Neural cell (in vitro differentiated cells): ENCODE data around the gene SLC4A7. TPM values are rescaled to one million over a fixed set of nuclear protein-coding genes. Genes with fewer than 3 reads are reported as not detected.

Experiments used
- H2AFZ ChIP-seq: fragments of 200-600, 300-800 bp; sonication (generic), shearing (Covaris generic); 2 replicates; pipeline ENCODE4 v1.6.0; 2014; ENCODE audit warnings: low read depth, mild to moderate bottlenecking, antibody characterized with exemption, low read length, moderate library complexity
- H3F3A ChIP-seq: fragments of 200-600 bp; shearing (Covaris generic); 2 replicates; pipeline ENCODE4 v1.6.1; 2016; ENCODE audit warnings: mild to moderate bottlenecking, moderate library complexity, mixed read lengths, antibody characterized with exemption, low read length; ENCODE audit not compliant: insufficient read depth, poor library complexity, severe bottlenecking
- H3K27ac ChIP-seq: fragments of 200-600, 300-800 bp; sonication (generic), shearing (Covaris generic); 2 replicates; pipeline ENCODE4 v1.5.1; 2014; ENCODE audit warnings: mild to moderate bottlenecking, low read length, moderate library complexity
- H3K27me3 ChIP-seq: fragments of 300-800, 200-600 bp; sonication (generic), shearing (Covaris generic); 2 replicates; pipeline ENCODE4 v1.6.0; 2014; ENCODE audit warnings: mild to moderate bottlenecking, low read depth, low read length, moderate library complexity; ENCODE audit not compliant: insufficient read depth
- H3K36me3 ChIP-seq: fragments of 300-800, 200-600 bp; sonication (generic), shearing (Covaris generic); 2 replicates; pipeline ENCODE4 v1.5.1; 2014; ENCODE audit warnings: mild to moderate bottlenecking, antibody characterized with exemption, low read length, moderate library complexity; ENCODE audit not compliant: insufficient read depth
- H3K4me2 ChIP-seq: fragments of 300-800, 200-600 bp; sonication (generic), shearing (Covaris generic); 2 replicates; pipeline ENCODE4 v1.6.0; 2014; ENCODE audit warnings: mild to moderate bottlenecking, low read length
- H3K4me3 ChIP-seq: fragments of 300-800, 200-600 bp; sonication (generic), shearing (Covaris generic); 2 replicates; pipeline ENCODE4 v1.5.1; 2014; ENCODE audit warnings: mild to moderate bottlenecking, low read length, moderate library complexity
- H3K79me2 ChIP-seq: fragments of 200-600 bp; shearing (Covaris generic); replicated peaks from 2 replicates; pipeline ENCODE4 v1.6.0; 2014; ENCODE audit warnings: mild to moderate bottlenecking, low read length, moderate library complexity; ENCODE audit not compliant: insufficient read depth
- H3K9ac ChIP-seq: fragments of 300-800, 200-600 bp; sonication (generic), shearing (Covaris generic); 2 replicates; pipeline ENCODE4 v1.6.1; 2016; ENCODE audit warnings: mild to moderate bottlenecking, low read length, mixed read lengths
- H3K9me2 ChIP-seq: fragments of 200-600 bp; shearing (Covaris generic); 2 replicates; pipeline ENCODE4 v1.6.1; 2016; ENCODE audit warnings: mild to moderate bottlenecking, low read length, mixed read lengths; ENCODE audit not compliant: insufficient read depth
- H3K9me3 ChIP-seq: fragments of 200-600, 300-800 bp; sonication (generic), shearing (Covaris generic); 2 replicates; pipeline ENCODE4 v1.6.1; 2016; ENCODE audit warnings: mild to moderate bottlenecking, mixed run types, low read length, moderate library complexity, mixed read lengths
- H4K20me1 ChIP-seq: fragments of 200-600 bp; shearing (Covaris generic); 2 replicates; pipeline ENCODE4 v1.6.1; 2016; ENCODE audit warnings: mild to moderate bottlenecking, mixed run types; ENCODE audit not compliant: insufficient read depth
- EP300 ChIP-seq: fragments of 450-650 bp; conservative IDR thresholded peaks from 2 replicates; pipeline ENCODE4 v1.6.1; 2014; ENCODE audit warnings: antibody characterized with exemption, mild to moderate bottlenecking, moderate library complexity; ENCODE audit not compliant: poor library complexity, severe bottlenecking
- EZH2 ChIP-seq: fragments of 200-600, 300-800 bp; shearing (Covaris generic), sonication (generic); IDR thresholded peaks from 2 replicates; pipeline ENCODE4 v1.6.1; 2014; ENCODE audit warnings: antibody characterized with exemption, low read length, borderline replicate concordance, mild to moderate bottlenecking; ENCODE audit not compliant: insufficient read depth, poor library complexity, severe bottlenecking
- MXI1 ChIP-seq: fragments of 450-650 bp; conservative IDR thresholded peaks from 2 replicates; pipeline ENCODE4 v1.6.1; 2014; ENCODE audit warnings: antibody characterized with exemption, mild to moderate bottlenecking; ENCODE audit not compliant: poor library complexity, severe bottlenecking
- POLR2AphosphoS5 ChIP-seq: IDR thresholded peaks from 2 replicates; pipeline ENCODE4 v1.6.1; 2012
- RAD21 ChIP-seq: fragments of 450-650 bp; conservative IDR thresholded peaks from 2 replicates; pipeline ENCODE4 v1.6.1; 2014; ENCODE audit warnings: antibody characterized with exemption, mild to moderate bottlenecking, moderate library complexity
- SMC3 ChIP-seq: fragments of 450-650 bp; conservative IDR thresholded peaks from 2 replicates; pipeline ENCODE4 v1.6.1; 2014; ENCODE audit warnings: antibody characterized with exemption, mild to moderate bottlenecking, moderate library complexity; ENCODE audit not compliant: poor library complexity
- TAF1 ChIP-seq: IDR thresholded peaks from 2 replicates; pipeline ENCODE4 v1.6.1; 2012; ENCODE audit warnings: low read depth
- polyA plus RNA-seq: library from polyadenylated mRNA; depleted of rRNA; stranded (reverse); fragments of >200 nt; gene quantifications from 2 replicates; pipeline ENCODE4 v1.2.3, GENCODE V29; 2014
- TF ChIP-seq, protein P1 (sequence below): fragments of 450-650 bp; IDR thresholded peaks from 2 replicates; pipeline ENCODE4 v1.5.1; 2014; ENCODE audit warnings: antibody characterized with exemption, mild to moderate bottlenecking, moderate library complexity; ENCODE audit not compliant: poor library complexity, severe bottlenecking
- TF ChIP-seq, protein P2 (sequence below): IDR thresholded peaks from 2 replicates; pipeline ENCODE4 v1.6.1; 2012; ENCODE audit warnings: borderline replicate concordance

SLC4A7 gene
- polyA plus RNA-seq, 1 donor from 2014 or later: 96.9 TPM

DNA sequence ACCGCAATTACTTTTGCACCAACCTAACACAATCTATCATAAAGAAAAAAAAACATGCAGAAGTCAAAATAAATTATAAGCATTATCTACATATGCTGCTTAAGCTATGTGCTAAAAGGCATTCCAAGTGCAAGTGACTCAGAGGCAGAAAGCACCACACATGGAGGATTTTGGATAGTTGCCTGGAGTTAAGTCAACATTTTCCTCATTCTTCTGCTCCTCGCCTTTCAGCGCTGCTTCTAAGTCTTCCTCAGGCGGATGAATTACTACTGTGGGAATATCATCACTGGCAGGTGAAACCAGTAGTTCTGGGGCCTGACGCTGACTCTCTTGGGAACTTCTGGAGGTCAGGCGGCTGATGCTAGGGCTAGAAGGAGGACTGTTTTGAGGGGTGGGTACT lies 53.1 kb downstream of the SLC4A7 start:
- H3K79me2 ChIP-seq: no peaks in the 10 kb centered on the region
- TF ChIP-seq EP300 (no peak), EZH2 (no peak), POLR2AphosphoS5 (no peak), RAD21 (no peak), TAF1 (no peak), MXI1 (no peak), SMC3 (no peak)
- TF ChIP-seq, protein P1, sequence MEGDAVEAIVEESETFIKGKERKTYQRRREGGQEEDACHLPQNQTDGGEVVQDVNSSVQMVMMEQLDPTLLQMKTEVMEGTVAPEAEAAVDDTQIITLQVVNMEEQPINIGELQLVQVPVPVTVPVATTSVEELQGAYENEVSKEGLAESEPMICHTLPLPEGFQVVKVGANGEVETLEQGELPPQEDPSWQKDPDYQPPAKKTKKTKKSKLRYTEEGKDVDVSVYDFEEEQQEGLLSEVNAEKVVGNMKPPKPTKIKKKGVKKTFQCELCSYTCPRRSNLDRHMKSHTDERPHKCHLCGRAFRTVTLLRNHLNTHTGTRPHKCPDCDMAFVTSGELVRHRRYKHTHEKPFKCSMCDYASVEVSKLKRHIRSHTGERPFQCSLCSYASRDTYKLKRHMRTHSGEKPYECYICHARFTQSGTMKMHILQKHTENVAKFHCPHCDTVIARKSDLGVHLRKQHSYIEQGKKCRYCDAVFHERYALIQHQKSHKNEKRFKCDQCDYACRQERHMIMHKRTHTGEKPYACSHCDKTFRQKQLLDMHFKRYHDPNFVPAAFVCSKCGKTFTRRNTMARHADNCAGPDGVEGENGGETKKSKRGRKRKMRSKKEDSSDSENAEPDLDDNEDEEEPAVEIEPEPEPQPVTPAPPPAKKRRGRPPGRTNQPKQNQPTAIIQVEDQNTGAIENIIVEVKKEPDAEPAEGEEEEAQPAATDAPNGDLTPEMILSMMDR: no peak
- TF ChIP-seq, protein P2, sequence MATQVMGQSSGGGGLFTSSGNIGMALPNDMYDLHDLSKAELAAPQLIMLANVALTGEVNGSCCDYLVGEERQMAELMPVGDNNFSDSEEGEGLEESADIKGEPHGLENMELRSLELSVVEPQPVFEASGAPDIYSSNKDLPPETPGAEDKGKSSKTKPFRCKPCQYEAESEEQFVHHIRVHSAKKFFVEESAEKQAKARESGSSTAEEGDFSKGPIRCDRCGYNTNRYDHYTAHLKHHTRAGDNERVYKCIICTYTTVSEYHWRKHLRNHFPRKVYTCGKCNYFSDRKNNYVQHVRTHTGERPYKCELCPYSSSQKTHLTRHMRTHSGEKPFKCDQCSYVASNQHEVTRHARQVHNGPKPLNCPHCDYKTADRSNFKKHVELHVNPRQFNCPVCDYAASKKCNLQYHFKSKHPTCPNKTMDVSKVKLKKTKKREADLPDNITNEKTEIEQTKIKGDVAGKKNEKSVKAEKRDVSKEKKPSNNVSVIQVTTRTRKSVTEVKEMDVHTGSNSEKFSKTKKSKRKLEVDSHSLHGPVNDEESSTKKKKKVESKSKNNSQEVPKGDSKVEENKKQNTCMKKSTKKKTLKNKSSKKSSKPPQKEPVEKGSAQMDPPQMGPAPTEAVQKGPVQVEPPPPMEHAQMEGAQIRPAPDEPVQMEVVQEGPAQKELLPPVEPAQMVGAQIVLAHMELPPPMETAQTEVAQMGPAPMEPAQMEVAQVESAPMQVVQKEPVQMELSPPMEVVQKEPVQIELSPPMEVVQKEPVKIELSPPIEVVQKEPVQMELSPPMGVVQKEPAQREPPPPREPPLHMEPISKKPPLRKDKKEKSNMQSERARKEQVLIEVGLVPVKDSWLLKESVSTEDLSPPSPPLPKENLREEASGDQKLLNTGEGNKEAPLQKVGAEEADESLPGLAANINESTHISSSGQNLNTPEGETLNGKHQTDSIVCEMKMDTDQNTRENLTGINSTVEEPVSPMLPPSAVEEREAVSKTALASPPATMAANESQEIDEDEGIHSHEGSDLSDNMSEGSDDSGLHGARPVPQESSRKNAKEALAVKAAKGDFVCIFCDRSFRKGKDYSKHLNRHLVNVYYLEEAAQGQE: no peak

DNA sequence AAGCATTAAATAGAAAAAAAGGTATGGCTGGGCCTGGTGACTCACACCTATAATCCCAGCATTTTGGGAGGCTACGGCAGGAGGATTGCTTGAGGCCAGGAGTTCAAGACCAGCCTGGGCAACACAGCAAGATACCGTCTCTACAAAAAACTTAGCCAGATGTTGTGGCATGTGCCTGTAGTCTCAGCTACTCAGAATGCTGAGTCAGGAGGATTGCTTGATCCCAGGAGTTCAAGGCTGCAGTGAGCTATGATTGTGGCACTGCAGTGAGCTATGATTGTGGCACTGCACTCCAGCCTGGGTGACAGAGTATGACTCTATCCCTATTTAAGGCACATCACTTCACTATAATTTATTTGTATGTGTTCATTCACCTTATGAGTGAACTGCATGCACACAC lies 54.3 kb downstream of the SLC4A7 start:
- TF ChIP-seq EP300 (no peak), MXI1 (no peak), TAF1 (no peak), RAD21 (no peak), EZH2 (no peak), POLR2AphosphoS5 (no peak), SMC3 (no peak)
- TF ChIP-seq, protein P1: no peak
- TF ChIP-seq, protein P2: no peak
- Histone ChIP-seq H3F3A (no peaks in the 10 kb centered on the region), H3K4me3 (no peak overlapping the region), H3K9me3 (no peaks in the 10 kb centered on the region), H3K36me3 (peaks cover 18% of the 10 kb centered on the region), H3K27ac (no peak overlapping the region), H3K27me3 (no peaks in the 10 kb centered on the region), H3K9me2 (no peaks in the 10 kb centered on the region), H3K9ac (no peak overlapping the region), H3K79me2 (no peaks in the 10 kb centered on the region), H2AFZ (no peak overlapping the region), H4K20me1 (no peaks in the 10 kb centered on the region), H3K4me2 (no peak overlapping the region)

More for the DNA sequence above, 53.1 kb downstream of the SLC4A7 start:
- Histone ChIP-seq H3F3A (no peaks in the 10 kb centered on the region), H3K9me2 (no peaks in the 10 kb centered on the region), H2AFZ (no peak overlapping the region), H3K4me2 (no peak overlapping the region), H3K4me3 (no peak overlapping the region), H3K36me3 (peaks cover 18% of the 10 kb centered on the region), H3K9me3 (no peaks in the 10 kb centered on the region), H3K27ac (no peak overlapping the region), H3K9ac (no peak overlapping the region), H3K27me3 (no peaks in the 10 kb centered on the region), H4K20me1 (no peaks in the 10 kb centered on the region)
